ENCODE data around the gene HBM.

GRCh38 chr16:194516-194915 lies 28.7 kb downstream of the HBM start:
- no peak for TF ChIP-seq CTCF (IDR thresholded peaks at IDR 0.05; ENCODE audit: low read depth, low read length)
- TF ChIP-seq EZH2phosphoT487 (IDR thresholded peaks at IDR 0.05; ENCODE audit: low read depth) = no peak

Data from OCI-LY3 (cell line).